RWPE2 (cell line): Measurements from ENCODE around the gene GRAMD1B.

Experiments used
- ATAC-seq: fragments of 200-7000 bp; cut with Tn5 transposase; 3 replicates; pipeline ENCODE4 v1.9.1; 2021; ENCODE audit warnings: low read depth
- DNase-seq: peaks from one replicate; pipeline ENCODE4 v3.0.0-alpha.2; 2020; ENCODE audit warnings: low spot score
- H3K27ac ChIP-seq: fragments of 450-650 bp; 2 replicates; pipeline ENCODE4 v1.5.1; 2017; ENCODE audit warnings: mild to moderate bottlenecking; ENCODE audit not compliant: poor library complexity, severe bottlenecking
- H3K27me3 ChIP-seq: fragments of 250-450 bp; sonication (Bioruptor Pico); 2 replicates; pipeline ENCODE4 v1.5.1; 2021; ENCODE audit warnings: mild to moderate bottlenecking, moderate library complexity; ENCODE audit not compliant: insufficient read depth, poor library complexity, severe bottlenecking
- H3K36me3 ChIP-seq: fragments of 250-450 bp; sonication (Bioruptor Pico); 2 replicates; pipeline ENCODE4 v1.5.1; 2020; ENCODE audit warnings: low read depth, mild to moderate bottlenecking, moderate library complexity
- H3K4me1 ChIP-seq: fragments of 250-450 bp; sonication (Bioruptor Pico); 2 replicates; pipeline ENCODE4 v1.5.1; 2021; ENCODE audit warnings: mild to moderate bottlenecking, moderate library complexity; ENCODE audit not compliant: insufficient read depth, poor library complexity, severe bottlenecking
- H3K4me3 ChIP-seq: fragments of 250-450 bp; sonication (Bioruptor Pico); 2 replicates; pipeline ENCODE4 v1.5.1; 2021; ENCODE audit warnings: mild to moderate bottlenecking, moderate library complexity; ENCODE audit not compliant: severe bottlenecking
- H3K9me3 ChIP-seq: fragments of 250-450 bp; sonication (Bioruptor Pico); 2 replicates; pipeline ENCODE4 v1.5.1; 2021; ENCODE audit warnings: mild to moderate bottlenecking, moderate library complexity; ENCODE audit not compliant: severe bottlenecking
- CTCF ChIP-seq: fragments of 450-650 bp; IDR thresholded peaks from one replicate; pipeline ENCODE4 v1.5.1; 2017; ENCODE audit warnings: mild to moderate bottlenecking, moderate library complexity; ENCODE audit not compliant: poor library complexity, severe bottlenecking

Gene GRAMD1B

GRCh38 chr11:123505546-123506299, 75.7 kb downstream of the GRAMD1B start:
- DNase-seq (no peak), ATAC-seq (no peak)
- Histone ChIP-seq H3K27me3 (no peaks in the 10 kb centered on the region), H3K36me3 (no peaks in the 10 kb centered on the region), H3K27ac (no peak overlapping the region), H3K4me3 (no peak overlapping the region), H3K9me3 (no peaks in the 10 kb centered on the region), H3K4me1 (no peaks in the 10 kb centered on the region)
- TF ChIP-seq CTCF = no peak

- Histone ChIP-seq H3K36me3 (no peaks in the 10 kb centered on the region), H3K4me1 (no peaks in the 10 kb centered on the region)
Measured at GRCh38 chr11:123507043-123507442, 77.0 kb downstream of the GRAMD1B start.

GRCh38 chr11:123509737-123510578, 79.9 kb downstream of the GRAMD1B start:
- ATAC-seq (no peak), DNase-seq (no peak)
- H3K27me3 ChIP-seq = no peaks in the 10 kb centered on the region
- no peaks in the 10 kb centered on the region for H3K36me3 ChIP-seq
- H3K27ac ChIP-seq = no peak overlapping the region
- no peak overlapping the region for H3K4me3 ChIP-seq
- no peak for TF ChIP-seq CTCF
- H3K4me1 ChIP-seq = no peaks in the 10 kb centered on the region
- no peaks in the 10 kb centered on the region for H3K9me3 ChIP-seq

More at GRCh38 chr11:123507043-123507442, 77.0 kb downstream of the GRAMD1B start:
- TF ChIP-seq CTCF = no peak
- no peak overlapping the region for H3K27ac ChIP-seq
- no peaks in the 10 kb centered on the region for H3K27me3 ChIP-seq
- no peaks in the 10 kb centered on the region for H3K9me3 ChIP-seq
- DNase-seq (no peak), ATAC-seq (no peak)
- no peak overlapping the region for H3K4me3 ChIP-seq

- no peak for TF ChIP-seq CTCF
- no peaks in the 10 kb centered on the region for H3K36me3 ChIP-seq
- ATAC-seq = no peak
- no peak for DNase-seq
- H3K4me1 ChIP-seq = no peaks in the 10 kb centered on the region
- H3K4me3 ChIP-seq = no peak overlapping the region
- no peak overlapping the region for H3K27ac ChIP-seq
- no peaks in the 10 kb centered on the region for H3K27me3 ChIP-seq
- no peaks in the 10 kb centered on the region for H3K9me3 ChIP-seq
Measured at GRCh38 chr11:123510579-123510905, 80.5 kb downstream of the GRAMD1B start.
